Eye (tissue), 1 donor: Measurements from ENCODE around the gene KIF21B.
"Not testable (repeated sequence)": the region's sequence is repeated elsewhere in the genome, so short reads cannot be mapped to it uniquely, and the experiment has no call there.

Experiments used
- DNase-seq: peaks from one replicate; pipeline ENCODE4 v3.0.0-alpha.2; 2015

Gene KIF21B

DNA sequence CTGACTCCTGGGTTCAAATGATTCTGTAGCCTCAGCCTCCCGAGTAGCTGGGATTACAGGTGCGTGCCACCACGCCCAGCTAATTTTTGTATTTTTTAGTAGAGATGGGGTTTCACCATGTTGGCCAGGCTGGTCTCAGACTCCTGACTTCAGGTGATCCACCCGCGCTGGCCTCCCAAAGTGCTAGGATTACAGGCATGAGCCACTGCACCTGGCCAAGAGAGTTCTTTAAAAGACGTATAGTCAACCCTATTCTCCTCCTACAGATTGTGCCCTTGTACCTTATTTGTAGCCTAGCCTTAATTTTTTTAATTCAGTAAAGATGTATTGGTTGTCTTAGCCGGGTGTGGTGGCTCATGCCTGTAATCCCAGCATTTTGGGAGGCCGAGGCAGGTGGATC lies 93.2 kb downstream of the KIF21B start:
- not testable (repeated sequence) for DNase-seq

- DNase-seq, result no peak
Measured at GRCh38 chr1:200929530-200930278, 93.8 kb downstream of the KIF21B start.

GRCh38 chr1:200925831-200926230 lies 97.7 kb downstream of the KIF21B start:
- DNase-seq, result no peak

DNA sequence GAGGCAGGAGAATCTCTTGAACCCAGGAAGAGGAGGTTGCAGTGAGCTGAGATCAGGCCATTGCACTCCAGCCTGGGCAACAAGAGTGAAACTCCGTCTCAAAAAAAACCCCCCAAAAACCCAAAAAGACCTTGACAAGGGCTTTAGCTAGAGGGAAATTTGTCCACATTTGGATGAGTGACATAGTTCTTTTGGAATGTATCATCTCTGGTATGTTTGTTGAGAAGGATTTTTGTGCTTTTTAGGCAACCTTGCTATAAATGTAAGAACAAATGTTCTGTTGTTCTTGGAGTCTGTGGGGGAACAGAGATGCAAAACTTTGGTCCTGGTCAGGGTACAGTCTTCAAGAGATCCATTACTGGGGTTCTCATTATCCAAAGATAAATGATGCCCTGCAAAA lies 99.9 kb downstream of the KIF21B start:
- DNase-seq, result no peak

GRCh38 chr1:200922406-200922805 lies 101.1 kb downstream of the KIF21B start:
- DNase-seq, result no peak

DNA sequence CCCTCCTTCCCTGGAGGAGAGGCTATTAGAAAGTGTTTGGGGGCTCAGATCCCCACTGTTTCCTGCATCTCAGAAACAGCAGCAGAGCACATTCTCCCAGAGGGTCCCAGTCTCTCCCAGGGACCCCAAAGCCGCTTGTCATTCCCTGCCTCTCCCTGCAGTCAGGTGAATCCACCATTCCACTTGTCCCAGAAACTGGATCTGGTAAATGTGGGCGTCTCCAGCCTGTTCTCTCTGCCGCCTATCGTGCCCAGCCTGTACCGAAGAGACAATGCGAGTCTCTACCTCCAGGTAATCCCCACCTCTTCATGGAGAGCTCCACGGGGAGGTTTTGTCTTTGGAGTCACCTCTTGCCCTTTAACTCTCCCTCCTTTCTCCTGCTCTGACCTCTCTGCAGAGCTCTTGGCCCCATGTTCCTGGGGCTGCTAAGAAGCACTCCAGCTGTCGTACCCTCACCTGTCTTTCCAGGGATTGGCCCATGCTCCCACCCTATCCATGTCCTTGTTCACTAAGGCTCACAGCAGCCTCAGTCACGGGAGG lies 101.9 kb downstream of the KIF21B start:
- DNase-seq, result no peak
